ENCODE results near the gene C3orf33.
A peak's percentile ranks its signal among the peaks of the same experiment; 100 is the strongest.
"Not testable (repeated sequence)": the region's sequence is repeated elsewhere in the genome, so short reads cannot be mapped to it uniquely, and the experiment has no call there.

C3orf33 gene

GRCh38 chr3:155847993-155848392 is 41.9 kb upstream of the C3orf33 start:
- Mint-ChIP-seq H3K4me3 (no peak overlapping the region), H3K27ac (no peak overlapping the region), H3K9me3 (no peaks in the 10 kb centered on the region), H3K27me3 (ENCODE audit: low read depth) (no peaks in the 10 kb centered on the region), H3K4me1 (peaks cover 28% of the 10 kb centered on the region), H3K36me3 (ENCODE audit: low read depth) (peaks cover 5% of the 10 kb centered on the region)
- TF ChIP-seq, protein P1, sequence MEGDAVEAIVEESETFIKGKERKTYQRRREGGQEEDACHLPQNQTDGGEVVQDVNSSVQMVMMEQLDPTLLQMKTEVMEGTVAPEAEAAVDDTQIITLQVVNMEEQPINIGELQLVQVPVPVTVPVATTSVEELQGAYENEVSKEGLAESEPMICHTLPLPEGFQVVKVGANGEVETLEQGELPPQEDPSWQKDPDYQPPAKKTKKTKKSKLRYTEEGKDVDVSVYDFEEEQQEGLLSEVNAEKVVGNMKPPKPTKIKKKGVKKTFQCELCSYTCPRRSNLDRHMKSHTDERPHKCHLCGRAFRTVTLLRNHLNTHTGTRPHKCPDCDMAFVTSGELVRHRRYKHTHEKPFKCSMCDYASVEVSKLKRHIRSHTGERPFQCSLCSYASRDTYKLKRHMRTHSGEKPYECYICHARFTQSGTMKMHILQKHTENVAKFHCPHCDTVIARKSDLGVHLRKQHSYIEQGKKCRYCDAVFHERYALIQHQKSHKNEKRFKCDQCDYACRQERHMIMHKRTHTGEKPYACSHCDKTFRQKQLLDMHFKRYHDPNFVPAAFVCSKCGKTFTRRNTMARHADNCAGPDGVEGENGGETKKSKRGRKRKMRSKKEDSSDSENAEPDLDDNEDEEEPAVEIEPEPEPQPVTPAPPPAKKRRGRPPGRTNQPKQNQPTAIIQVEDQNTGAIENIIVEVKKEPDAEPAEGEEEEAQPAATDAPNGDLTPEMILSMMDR (IDR thresholded peaks at IDR 0.05; ENCODE audit: unreplicated experiment in 3 of 3): no peak

DNA sequence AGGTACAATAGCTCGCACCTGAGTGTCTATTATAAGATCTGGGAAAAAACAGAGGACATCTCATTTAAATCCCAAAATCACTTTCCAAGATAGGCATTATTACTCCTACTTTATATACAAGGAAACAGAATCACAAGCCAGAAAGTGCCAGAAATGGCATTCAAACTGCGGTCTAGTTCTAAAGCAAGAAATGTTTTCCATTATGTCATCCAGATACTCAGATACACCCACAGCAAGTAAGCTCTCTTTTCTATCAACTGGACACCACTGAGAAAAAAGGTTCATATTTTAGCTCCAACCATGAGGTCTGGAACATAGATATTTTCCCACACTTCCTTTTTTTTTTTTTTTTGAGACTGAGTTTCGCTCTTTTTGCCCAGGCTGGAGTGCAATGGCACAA is 40.0 kb upstream of the C3orf33 start:
- Mint-ChIP-seq H3K4me1 (peaks cover 12% of the 10 kb centered on the region), H3K27ac (no peak overlapping the region), H3K27me3 (ENCODE audit: low read depth) (no peaks in the 10 kb centered on the region), H3K9me3 (no peaks in the 10 kb centered on the region), H3K4me3 (peak overlapping the region in 1 of 3 experiments; percentile 11), H3K36me3 (ENCODE audit: low read depth) (peaks cover 5% of the 10 kb centered on the region)
- TF ChIP-seq, protein P1 (IDR thresholded peaks at IDR 0.05; ENCODE audit: unreplicated experiment in 3 of 3): no peak

DNA sequence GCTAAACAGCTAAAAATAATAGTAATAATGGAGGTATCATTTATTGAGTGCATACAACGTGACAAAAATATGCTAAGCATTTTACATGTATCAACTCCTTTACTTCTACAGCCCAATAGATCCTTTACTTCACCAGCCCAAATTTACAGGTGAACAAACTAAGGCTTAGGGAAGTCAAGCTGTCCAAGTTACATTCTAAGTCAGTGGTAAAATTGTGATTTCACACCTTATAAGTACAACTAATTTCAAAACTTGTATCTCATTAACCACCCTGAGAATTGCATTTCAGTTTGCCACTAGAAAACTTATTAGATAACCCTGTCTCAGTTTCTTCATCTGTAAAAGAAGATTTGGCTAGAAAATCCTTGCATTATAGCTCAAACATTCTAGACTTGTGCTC is 37.5 kb upstream of the C3orf33 start:
- Mint-ChIP-seq H3K4me3 (no peak overlapping the region), H3K27ac (no peak overlapping the region), H3K9me3 (no peaks in the 10 kb centered on the region), H3K27me3 (ENCODE audit: low read depth) (no peaks in the 10 kb centered on the region), H3K4me1 (peaks cover 12% of the 10 kb centered on the region), H3K36me3 (ENCODE audit: low read depth) (peaks cover 5% of the 10 kb centered on the region)
- TF ChIP-seq, protein P1 (IDR thresholded peaks at IDR 0.05; ENCODE audit: unreplicated experiment in 3 of 3): no peak

- no peak overlapping the region for H3K4me3 Mint-ChIP-seq
- H3K27ac Mint-ChIP-seq: no peak overlapping the region
- TF ChIP-seq, protein P1 (IDR thresholded peaks at IDR 0.05; ENCODE audit: unreplicated experiment in 3 of 3): no peak
- H3K36me3 Mint-ChIP-seq (ENCODE audit: low read depth): peaks cover 21% of the 10 kb centered on the region
- H3K4me1 Mint-ChIP-seq: no peaks in the 10 kb centered on the region
- H3K9me3 Mint-ChIP-seq: no peaks in the 10 kb centered on the region
- no peaks in the 10 kb centered on the region for H3K27me3 Mint-ChIP-seq (ENCODE audit: low read depth)
Measured at GRCh38 chr3:155835341-155836071, 29.4 kb upstream of the C3orf33 start.

- H3K9me3 Mint-ChIP-seq, H3K27ac Mint-ChIP-seq: not testable (repeated sequence)
- H3K36me3 Mint-ChIP-seq (ENCODE audit: low read depth): peaks cover 17% of the 10 kb centered on the region
Measured at GRCh38 chr3:155828490-155829098, 22.5 kb upstream of the C3orf33 start.

GRCh38 chr3:155815030-155815545 is 9.0 kb upstream of the C3orf33 start:
- Mint-ChIP-seq H3K4me1 (no peaks in the 10 kb centered on the region), H3K27me3 (ENCODE audit: low read depth) (no peaks in the 10 kb centered on the region), H3K27ac (no peak overlapping the region), H3K4me3 (no peak overlapping the region), H3K9me3 (no peaks in the 10 kb centered on the region), H3K36me3 (ENCODE audit: low read depth) (peaks cover 4% of the 10 kb centered on the region)
- TF ChIP-seq, protein P1 (IDR thresholded peaks at IDR 0.05; ENCODE audit: unreplicated experiment in 3 of 3): no peak

More at GRCh38 chr3:155828490-155829098, 22.5 kb upstream of the C3orf33 start:
- H3K4me1 Mint-ChIP-seq; H3K27me3 Mint-ChIP-seq (ENCODE audit: low read depth); H3K4me3 Mint-ChIP-seq: not testable (repeated sequence)

- H3K4me3 Mint-ChIP-seq; H3K4me1 Mint-ChIP-seq; H3K27me3 Mint-ChIP-seq (ENCODE audit: low read depth); H3K9me3 Mint-ChIP-seq; H3K36me3 Mint-ChIP-seq (ENCODE audit: low read depth); H3K27ac Mint-ChIP-seq: not testable (repeated sequence)
Measured at GRCh38 chr3:155813224-155813623, 7.1 kb upstream of the C3orf33 start.
